GM21381 (cell line): Measurements from ENCODE around the gene IRF2BP1.

Source experiments
- ATAC-seq: cut with Tn5 transposase; IDR thresholded peaks from one replicate; pipeline ENCODE4 v1.9.1; 2021; ENCODE audit warnings: mild to moderate bottlenecking, moderate library complexity; ENCODE audit not compliant: unreplicated experiment

IRF2BP1 gene

DNA sequence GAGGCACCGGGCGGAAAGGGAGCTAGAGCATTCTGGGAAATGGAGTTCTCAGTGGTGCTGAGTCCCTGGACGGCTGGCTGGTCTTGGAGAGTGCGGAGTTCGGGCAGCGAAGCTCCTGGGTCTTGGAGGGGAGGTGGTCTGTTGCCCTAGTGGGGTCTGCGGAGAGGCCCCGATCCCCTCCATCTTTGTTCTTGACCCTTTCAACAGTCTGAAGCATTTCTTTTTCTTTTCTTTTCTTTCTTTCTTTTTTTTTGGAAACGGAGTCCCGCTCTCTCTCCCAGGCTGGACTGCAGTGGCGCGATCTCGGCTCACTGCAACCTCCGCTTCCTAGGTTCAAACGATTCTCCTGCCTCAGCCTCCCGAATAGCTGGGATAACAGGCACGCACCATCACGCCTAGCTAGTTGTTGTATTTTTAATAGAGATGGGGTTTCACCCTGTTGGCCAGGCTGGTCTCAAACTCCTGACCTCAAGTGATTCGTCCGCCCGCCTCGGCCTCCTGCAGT, 22.6 kb downstream of the IRF2BP1 start:
- no peak for ATAC-seq

DNA sequence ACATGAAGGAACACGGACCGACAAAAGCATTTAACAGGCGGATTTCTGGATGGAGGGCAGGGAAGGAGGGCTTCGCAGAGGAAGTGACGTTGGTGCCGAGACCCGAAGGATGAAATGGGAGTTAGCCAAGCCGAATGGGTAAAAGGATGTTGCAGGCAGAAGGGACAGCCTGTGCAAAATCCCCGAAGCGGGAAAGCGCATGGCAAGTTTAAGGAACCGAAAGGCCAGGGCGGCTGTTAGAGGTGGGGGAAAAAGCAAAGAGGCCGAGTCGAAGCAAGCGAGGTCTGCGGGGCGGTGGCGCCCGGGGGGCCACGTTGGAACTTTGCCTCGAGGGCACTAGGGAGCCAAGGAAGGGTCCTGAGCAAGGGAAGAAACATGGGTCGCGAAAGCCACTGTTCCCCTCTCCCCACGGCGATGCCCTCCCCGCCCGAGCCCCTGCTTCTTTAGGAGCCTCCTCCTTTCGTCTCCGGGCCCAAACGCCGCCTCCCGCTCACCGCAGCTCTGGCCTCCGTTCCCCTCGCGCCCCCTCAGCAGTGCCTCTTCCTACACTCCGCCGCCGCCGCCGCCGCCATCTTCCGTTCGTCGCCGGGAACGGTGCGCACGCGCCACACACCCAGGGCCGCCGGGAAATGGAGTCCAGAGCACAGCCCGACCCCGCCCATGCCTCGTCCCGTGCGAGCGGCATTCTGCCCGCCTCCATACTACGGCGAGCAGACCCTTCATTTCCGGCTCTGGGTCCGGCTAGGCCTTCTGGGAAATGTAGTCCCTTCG, 23.2 kb downstream of the IRF2BP1 start, which contains the start of gene SYMPK:
Gene SYMPK, minus strand, starts transcription at position 584 of the 771 bp plus-strand sequence. CDS start 8,652 bp downstream, outside the sequence.
- peak; percentile 88 for ATAC-seq

GRCh38 chr19:45862271-45862563, 23.7 kb downstream of the IRF2BP1 start:
- no peak for ATAC-seq

- ATAC-seq, result no peak
These were observed 25.3 kb downstream of the IRF2BP1 start for GRCh38 chr19:45860359-45861259.

GRCh38 chr19:45854167-45854778, 31.7 kb downstream of the IRF2BP1 start:
- no peak for ATAC-seq

DNA sequence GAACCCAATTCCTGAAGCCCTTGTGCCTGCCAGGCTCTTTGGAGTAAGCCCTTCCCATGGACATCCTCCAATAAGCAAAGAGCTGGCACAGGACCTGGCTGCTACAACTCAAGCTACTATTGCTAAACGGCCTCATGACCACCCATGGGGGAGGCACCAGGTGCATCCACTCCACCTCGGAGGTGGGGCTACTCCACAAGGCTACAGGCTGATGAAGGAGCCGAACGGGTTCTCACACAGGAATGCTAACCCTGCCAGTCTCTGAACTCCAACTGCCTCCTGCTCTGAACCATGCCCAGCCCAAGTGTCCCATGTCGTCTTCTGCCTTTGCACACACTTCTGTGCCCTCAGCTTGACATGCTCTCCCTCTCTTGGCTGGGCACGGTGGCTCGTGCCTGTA, 33.0 kb downstream of the IRF2BP1 start:
- no peak for ATAC-seq

DNA sequence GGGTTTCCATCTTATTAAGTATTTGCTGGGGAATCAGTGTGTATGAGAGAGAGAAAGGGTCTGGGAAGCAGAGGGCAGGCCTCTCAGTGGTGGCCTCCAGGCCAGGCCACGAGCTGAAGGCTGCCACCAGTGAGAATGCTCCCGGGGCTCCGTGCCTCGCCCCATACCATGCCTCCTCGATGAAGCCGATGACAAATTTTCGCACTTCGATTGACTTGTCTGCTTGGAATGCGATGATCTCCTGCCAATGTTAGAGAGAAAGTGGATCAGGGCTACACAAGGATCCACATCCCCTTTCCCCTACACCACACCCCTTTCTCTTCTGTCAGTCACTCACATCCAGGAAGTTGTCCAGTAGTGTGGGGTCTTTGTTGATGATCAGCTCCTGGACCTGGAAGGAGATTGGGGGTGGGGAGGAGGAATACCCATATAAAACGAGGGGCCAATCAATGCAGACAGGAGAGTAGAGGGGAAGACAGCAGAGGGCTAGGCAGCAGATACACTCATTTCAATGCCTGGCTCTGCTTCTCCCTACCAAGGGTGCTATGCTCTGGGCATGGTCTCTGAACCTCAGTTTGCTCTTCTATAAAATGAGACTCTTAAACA, 33.7 kb downstream of the IRF2BP1 start:
- ATAC-seq, result no peak

DNA sequence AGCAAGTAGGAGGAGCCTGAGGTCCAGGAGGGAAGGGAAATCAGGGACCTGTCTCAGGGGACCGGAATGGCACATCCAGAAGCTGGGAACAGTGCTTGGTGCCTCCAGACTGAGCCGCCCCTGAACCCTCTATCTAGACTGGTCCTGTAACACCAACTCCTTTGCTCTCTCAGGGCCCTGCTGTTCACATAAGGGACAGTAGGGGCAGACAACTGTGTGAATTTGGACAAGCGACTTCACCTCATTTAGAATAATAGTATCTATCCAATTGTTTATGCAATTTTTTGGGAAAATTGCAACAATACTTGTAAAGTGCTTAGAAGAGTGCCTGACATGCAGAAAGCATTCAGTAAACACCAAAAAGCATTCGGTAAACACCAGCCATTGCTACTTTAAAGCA, 37.0 kb downstream of the IRF2BP1 start:
- ATAC-seq, result no peak

- ATAC-seq, result no peak
These were observed 38.3 kb downstream of the IRF2BP1 start for GRCh38 chr19:45847663-45848062.

- ATAC-seq, result no peak
These were observed 43.7 kb downstream of the IRF2BP1 start for GRCh38 chr19:45842198-45842597.

GRCh38 chr19:45834970-45835369, 51.0 kb downstream of the IRF2BP1 start:
- ATAC-seq, result no peak
